Naive thymus-derived CD8-positive, alpha-beta T cell (primary cell): ENCODE results near the gene PPP4C. TPM values are rescaled to one million over a fixed set of nuclear protein-coding genes. Genes with fewer than 3 reads are reported as not detected.
"Not testable (repeated sequence)": the region's sequence is repeated elsewhere in the genome, so short reads cannot be mapped to it uniquely, and the experiment has no call there.

ENCODE experiments used
- ATAC-seq, 2 donors: fragments of 150-1000 bp; cut with Tn5 transposase in 1 of 2; sonication (Bioruptor Pico), chemical (Tn5 transposase) in 1 of 2; 1 replicate in 1 of 2; 2 replicates in 1 of 2; pipeline ENCODE4 v1.10.0; 2021; ENCODE audit warnings: mild to moderate bottlenecking in 2 of 2, moderate library complexity in 2 of 2
- POLR2A ChIA-PET: fragments of 350-600 bp; sonication (Branson Sonifier 250); formaldehyde crosslinking; loops from one replicate; lab custom pipeline; 2021; ENCODE audit warnings: antibody characterized with exemption; lab: Charles Lee
- DNase-seq, 10 donors: peaks; one replicate each; pipeline versions ENCODE4 v3.0.0 to v3.0.0-alpha.2; 2020 to 2022
- H3K27ac Mint-ChIP-seq, 10 donors: one replicate each; pipeline ENCODE4 v1.8.0; 2020 to 2022; ENCODE audit warnings: mild to moderate bottlenecking in 10 of 10, mixed read lengths in 10 of 10, moderate library complexity in 4 of 10, inconsistent platforms in 1 of 10
- H3K27me3 Mint-ChIP-seq, 5 donors: one replicate each; pipeline ENCODE4 v1.8.0; 2021 to 2022; ENCODE audit warnings: mixed read lengths in 5 of 5
- H3K36me3 Mint-ChIP-seq, 3 donors: one replicate each; pipeline ENCODE4 v1.8.0; 2020 to 2022; ENCODE audit warnings: mixed read lengths in 3 of 3, mild to moderate bottlenecking in 2 of 3, inconsistent platforms in 1 of 3
- H3K4me1 Mint-ChIP-seq, 4 donors: one replicate each; pipeline ENCODE4 v1.8.0; 2021 to 2022; ENCODE audit warnings: mixed read lengths in 4 of 4
- H3K4me3 Mint-ChIP-seq, 10 donors: one replicate each; pipeline ENCODE4 v1.8.0; 2020 to 2022; ENCODE audit warnings: mild to moderate bottlenecking in 10 of 10, mixed read lengths in 10 of 10, moderate library complexity in 6 of 10, inconsistent platforms in 1 of 10
- H3K9me3 Mint-ChIP-seq, 9 donors: one replicate each; pipeline ENCODE4 v1.8.0; 2020 to 2022; ENCODE audit warnings: mixed read lengths in 9 of 9, mild to moderate bottlenecking in 3 of 9, inconsistent platforms in 1 of 9, moderate library complexity in 1 of 9
- polyA plus RNA-seq, 3 donors: library from polyadenylated mRNA; unstranded; fragments of 300-500 nt; fragmentation: Illumina TruSeq; gene quantifications; one replicate each; pipeline ENCODE4 v1.2.3, GENCODE V29; 2021
- total RNA-seq, 8 experiments: library from RNA in 2 of 8; stranded (reverse) in 2 of 8; gene quantifications; one replicate each; pipeline ENCODE4 v1.2.3 and lab custom pipeline; 2021 to 2026

Gene PPP4C
- total and polyA plus RNA-seq, 5 experiments from 2014 or later = 82.8 to 199 (median 153) TPM

DNA sequence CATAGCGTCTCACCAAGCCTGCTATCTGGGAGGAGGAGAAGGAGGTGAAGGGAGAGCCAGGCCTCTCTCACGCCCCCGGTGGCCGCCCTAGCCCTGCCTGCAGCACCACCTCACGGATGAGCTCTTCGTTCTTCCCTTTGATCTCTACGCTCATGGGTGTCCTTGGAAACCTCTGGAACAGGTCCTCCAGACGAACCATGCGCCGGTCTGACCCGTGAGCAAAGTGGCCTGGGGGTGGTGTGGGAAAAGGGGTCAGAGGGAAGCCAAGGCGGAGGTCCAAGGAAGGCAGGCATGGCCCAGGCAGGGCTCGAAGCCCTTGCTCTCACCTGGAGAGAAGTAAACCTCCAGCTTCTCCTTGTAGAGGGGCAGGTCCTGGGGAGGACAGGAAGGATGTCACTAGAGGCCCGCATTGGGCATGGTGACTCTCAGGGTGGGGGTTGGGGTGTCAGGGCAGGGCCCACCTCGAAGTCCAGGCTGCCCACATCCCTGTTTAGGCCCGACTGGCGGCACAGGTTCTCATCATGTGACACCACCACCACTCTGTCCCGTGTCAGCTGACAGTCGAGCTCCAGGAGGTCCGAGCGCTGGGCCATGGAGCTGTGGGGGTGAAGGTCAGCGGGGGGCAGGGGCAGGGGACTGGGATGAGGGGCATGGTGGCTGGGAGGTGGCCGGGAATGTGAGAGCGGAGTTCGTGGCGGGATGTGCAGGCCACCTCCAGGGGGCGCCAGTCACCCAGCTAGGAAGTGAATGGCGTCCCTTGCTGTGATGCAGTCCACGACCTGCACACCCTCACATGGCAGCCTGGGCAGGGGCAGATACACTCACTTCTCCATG lies 36.6 kb downstream of the PPP4C start:
- no peaks in the 10 kb centered on the region for H3K27me3 Mint-ChIP-seq
- DNase-seq (peak in 8 of 10 donors; percentile 15 to 73 (median 48)), ATAC-seq (peak in 1 of 2 donors; percentile 57)
- H3K4me3 Mint-ChIP-seq = no peak overlapping the region
- H3K27ac Mint-ChIP-seq = no peak overlapping the region
- peaks cover 4 to 44% (median 9%) of the 10 kb centered on the region in 3 donors for H3K36me3 Mint-ChIP-seq
- no peaks in the 10 kb centered on the region for H3K9me3 Mint-ChIP-seq
- POLR2A ChIA-PET = interaction anchor here (0.6 to 4.7 kb wide), 9 partner anchors 11 to 297 kb away, joined by 3 to 20 read pairs (median 8); partner anchors contain the start of genes CORO1A, MAPK3, TBX6 and YPEL3
- peaks cover 6 to 19% (median 12%) of the 10 kb centered on the region in 4 donors for H3K4me1 Mint-ChIP-seq

DNA sequence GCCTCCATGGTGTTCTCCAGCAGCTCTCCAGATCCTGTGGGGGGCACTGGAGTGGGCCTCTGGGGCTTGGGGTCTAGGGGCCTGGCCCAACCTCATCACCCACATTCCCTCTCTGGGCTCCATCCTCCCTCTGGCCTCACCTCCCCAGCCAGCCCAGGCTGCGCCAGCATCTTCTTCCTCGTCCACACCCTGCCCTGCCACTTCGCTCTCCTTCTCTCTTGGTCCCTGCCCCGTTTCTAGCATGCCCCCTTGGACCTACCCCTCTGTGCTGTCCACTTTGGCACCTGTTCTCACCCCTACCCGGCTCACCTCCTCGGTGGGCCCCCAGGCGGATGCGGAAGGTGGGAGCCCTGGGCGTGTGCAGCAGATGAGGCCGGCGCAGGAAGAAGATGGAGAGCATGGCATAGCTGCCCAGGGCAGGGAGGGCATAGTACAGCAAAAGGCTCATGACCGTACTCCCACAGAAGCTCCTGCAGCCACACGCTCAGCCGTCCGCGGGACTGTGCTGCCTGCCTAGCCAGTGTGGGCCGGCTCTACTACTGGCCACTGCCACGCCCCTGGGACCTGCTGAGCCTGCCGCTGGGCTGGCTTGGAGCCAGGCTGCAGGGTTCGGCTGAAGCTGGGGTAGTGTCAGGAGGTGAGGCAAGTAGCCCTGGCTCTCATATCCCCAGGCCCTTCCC lies 37.4 kb downstream of the PPP4C start, which contains the start of gene GDPD3:
GDPD3 (minus strand) TSS at position 507 of the 680 bp plus-strand sequence; CDS start at position 448, 59 bp downstream.
- DNase-seq (no peak), ATAC-seq (no peak)
- no peak within 1 kb of the TSS for H3K4me3 Mint-ChIP-seq
- no peaks in the 10 kb centered on the region for H3K9me3 Mint-ChIP-seq
- H3K4me1 Mint-ChIP-seq = peaks cover 6 to 19% (median 12%) of the 10 kb centered on the region in 4 donors
- H3K36me3 Mint-ChIP-seq = peaks cover 4 to 40% (median 9%) of the 10 kb centered on the region in 3 donors
- POLR2A ChIA-PET = interaction anchor here (0.8 to 4.7 kb wide), 7 partner anchors 11 to 296 kb away, joined by 3 to 20 read pairs (median 9); partner anchors contain the start of genes CORO1A, MAPK3 and YPEL3
- peak within 1 kb of the TSS in 3 of 10 donors; percentile 5 to 67 (median 38) for H3K27ac Mint-ChIP-seq
- no peaks in the 10 kb centered on the region for H3K27me3 Mint-ChIP-seq

DNA sequence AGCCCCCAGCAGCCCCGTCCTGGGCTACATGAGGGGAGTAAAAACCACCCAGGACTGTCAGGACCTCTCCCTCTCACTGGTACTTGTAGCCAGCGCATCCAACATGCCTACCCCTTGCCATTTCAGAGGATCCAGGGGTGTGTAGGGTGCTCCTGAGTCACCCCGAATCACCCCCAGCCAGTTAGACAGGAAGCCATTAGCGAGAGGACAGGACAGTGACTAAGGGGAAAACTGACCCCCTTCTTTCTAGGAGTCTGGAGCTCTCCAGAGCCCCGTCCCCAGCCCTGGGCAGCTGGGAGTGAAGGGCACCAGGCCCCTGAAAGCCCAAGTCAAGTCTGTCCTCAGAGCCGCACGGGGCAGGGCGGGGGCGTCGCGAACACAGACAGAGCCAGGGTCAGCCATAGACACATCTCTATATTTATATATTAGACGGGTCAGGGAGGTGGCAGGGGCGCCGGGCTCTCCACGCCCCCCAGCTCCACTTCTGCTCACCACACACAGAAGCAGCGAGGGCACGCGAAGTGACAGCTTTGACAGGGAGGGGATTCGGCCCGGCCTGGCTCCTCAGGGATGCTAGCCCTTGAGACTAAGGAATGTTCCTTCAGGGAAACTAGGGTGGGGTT lies 38.0 kb downstream of the PPP4C start:
- Mint-ChIP-seq H3K9me3 (no peaks in the 10 kb centered on the region), H3K27me3 (no peaks in the 10 kb centered on the region), H3K4me3 (no peak overlapping the region), H3K4me1 (peaks cover 6 to 19% (median 13%) of the 10 kb centered on the region in 4 donors), H3K36me3 (peaks cover 4 to 41% (median 9%) of the 10 kb centered on the region in 3 donors), H3K27ac (peak overlapping the region in 2 of 10 donors; percentile 38 to 67)
- no peak for DNase-seq
- ATAC-seq = no peak
- POLR2A ChIA-PET = interaction anchor here (0.6 to 4.7 kb wide), 4 partner anchors 10 to 559 kb away, joined by 3 to 20 read pairs (median 12); partner anchors contain the start of genes CORO1A, MAPK3 and YPEL3

DNA sequence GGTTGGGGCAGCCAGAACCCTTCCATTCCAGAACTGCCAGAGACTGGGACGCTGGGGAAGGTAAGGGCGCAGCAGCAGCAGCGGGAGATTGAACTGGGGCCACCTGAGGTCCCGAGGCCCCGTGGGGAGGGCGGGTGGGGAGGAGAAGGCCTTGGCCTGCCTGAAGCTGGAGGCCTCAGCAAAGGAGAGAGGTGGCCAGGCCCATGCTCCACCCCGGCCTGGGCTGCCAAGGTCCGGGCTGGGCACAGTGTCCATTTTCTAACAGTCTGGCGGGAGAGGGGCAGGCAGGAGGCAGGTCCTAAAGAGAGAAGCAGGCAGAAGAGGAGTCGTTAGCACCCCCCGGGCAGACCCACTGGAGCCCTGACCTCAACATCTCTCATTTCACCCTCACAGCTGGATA lies 38.6 kb downstream of the PPP4C start:
- Mint-ChIP-seq H3K27me3 (no peaks in the 10 kb centered on the region), H3K4me1 (peaks cover 9 to 23% (median 16%) of the 10 kb centered on the region in 4 donors), H3K36me3 (peaks cover 4 to 44% (median 9%) of the 10 kb centered on the region in 3 donors), H3K9me3 (no peaks in the 10 kb centered on the region), H3K27ac (peak overlapping the region in 4 of 10 donors; percentile 27 to 67 (median 50)), H3K4me3 (peak overlapping the region in 1 of 10 donors; percentile 63)
- POLR2A ChIA-PET = interaction anchor here (0.6 to 2.2 kb wide), 4 partner anchors 49 to 558 kb away, joined by 3 to 12 read pairs (median 4); partner anchors contain the start of gene CORO1A
- no peak for DNase-seq
- no peak for ATAC-seq

DNA sequence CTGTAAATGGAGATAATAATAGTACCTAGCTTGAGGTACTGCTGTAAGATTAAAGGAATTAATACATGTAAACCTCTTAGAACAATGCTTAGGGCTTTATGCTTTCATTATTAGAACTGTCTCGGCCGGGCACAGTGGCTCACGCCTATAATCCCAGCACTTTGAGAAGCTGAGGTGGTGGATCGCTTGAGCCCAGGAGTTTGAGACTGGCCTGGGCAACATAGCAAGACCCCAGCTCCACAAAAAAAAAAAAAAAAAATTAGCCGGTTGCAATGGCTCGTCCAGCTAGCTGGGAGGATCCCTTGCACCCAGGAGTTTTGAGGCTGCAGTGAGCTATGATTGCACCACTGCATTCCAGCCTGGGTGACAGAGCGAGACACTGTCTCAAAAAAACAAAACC lies 39.0 kb downstream of the PPP4C start:
- H3K4me1 Mint-ChIP-seq = peaks cover 13 to 27% (median 18%) of the 10 kb centered on the region in 4 donors

DNA sequence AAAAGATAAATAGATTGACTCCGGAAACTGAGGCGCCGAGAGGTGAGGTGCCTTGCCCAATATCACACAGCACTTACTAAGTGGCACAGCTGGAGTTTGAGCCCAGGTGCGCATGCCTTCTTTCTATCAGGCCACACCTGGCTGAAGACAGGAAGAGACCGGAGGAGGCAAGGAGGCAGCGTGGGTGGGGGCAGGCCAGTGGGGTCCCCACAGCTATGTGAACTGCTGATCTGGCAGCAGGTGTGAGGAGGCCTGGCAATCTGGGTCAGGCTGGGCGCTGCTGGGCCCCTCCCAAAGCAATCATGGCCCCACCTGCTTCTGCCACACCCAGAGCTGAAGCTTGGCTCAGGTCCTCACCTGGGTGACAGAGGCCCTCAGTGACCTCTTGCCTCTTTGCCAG lies 39.4 kb downstream of the PPP4C start:
- Mint-ChIP-seq H3K9me3 (no peaks in the 10 kb centered on the region), H3K27ac (peak overlapping the region in 7 of 10 donors; percentile 24 to 75 (median 48)), H3K36me3 (peaks cover 4 to 50% (median 9%) of the 10 kb centered on the region in 3 donors), H3K4me3 (peak overlapping the region in 2 of 10 donors; percentile 33 to 39), H3K27me3 (no peaks in the 10 kb centered on the region), H3K4me1 (peaks cover 17 to 32% (median 22%) of the 10 kb centered on the region in 4 donors)
- DNase-seq = no peak
- peak; percentile 22 to 54 for ATAC-seq
- POLR2A ChIA-PET = interaction anchor here (0.7 to 2.2 kb wide), 4 partner anchors 24 to 72 kb away, joined by 3 to 12 read pairs (median 4); partner anchors contain the start of genes CORO1A and TBX6

More for the DNA sequence above, 39.0 kb downstream of the PPP4C start:
- peaks cover 4 to 49% (median 9%) of the 10 kb centered on the region in 3 donors for H3K36me3 Mint-ChIP-seq
- H3K27me3 Mint-ChIP-seq, DNase-seq, ATAC-seq, H3K9me3 Mint-ChIP-seq: not testable (repeated sequence)
- H3K27ac Mint-ChIP-seq = peak overlapping the region in 6 of 10 donors; percentile 25 to 75 (median 54)
- POLR2A ChIA-PET = interaction anchor here (0.7 to 2.2 kb wide), 4 partner anchors 23 to 73 kb away, joined by 3 to 12 read pairs (median 4); partner anchors contain the start of genes CORO1A and TBX6
- peak overlapping the region in 2 of 10 donors; percentile 33 to 39 for H3K4me3 Mint-ChIP-seq

DNA sequence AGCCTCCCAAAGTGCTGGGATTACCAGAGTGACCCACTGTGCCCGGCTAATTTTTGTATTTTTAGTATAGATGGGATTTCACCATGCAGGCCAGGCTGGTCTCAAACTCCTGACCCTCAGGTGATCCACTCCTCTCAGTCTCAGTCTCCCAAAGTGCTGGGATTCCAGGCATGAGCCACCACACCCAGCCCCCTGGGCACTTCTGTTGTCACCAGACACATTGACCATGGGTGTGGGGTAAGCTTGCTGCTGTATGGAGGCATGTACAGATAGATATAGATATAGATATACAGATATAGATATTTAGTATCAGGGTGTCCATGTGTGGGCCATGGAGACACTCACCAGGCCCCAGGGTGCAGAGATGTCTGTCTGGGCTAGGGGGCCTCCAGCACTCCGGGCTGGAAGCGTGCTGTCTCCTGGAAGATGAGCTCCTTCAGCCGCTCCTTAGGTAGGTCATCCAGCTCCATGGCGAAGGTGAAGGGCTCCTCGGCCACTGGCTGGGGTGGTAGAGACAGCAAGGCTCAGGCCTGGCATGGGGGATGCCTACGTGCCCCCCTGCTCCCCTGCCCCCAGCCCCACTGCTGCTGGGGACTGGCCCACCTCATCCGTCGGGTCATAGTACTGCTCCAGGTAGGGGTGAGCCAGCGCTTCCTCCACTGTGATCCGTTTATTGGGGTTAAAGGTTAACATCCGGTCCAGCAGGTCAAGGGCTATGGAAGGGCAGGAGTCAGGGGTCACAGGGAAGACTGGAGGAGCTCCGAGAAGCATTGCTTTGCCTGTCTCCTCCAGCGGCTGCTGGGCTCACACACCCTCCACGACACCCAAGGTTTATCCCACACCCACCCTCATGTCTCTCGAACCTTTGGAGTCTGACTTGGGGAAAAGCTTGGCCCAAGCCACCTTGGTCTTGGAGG lies 40.8 kb downstream of the PPP4C start:
- H3K27ac Mint-ChIP-seq = peak overlapping the region in 4 of 10 donors; percentile 18 to 56 (median 46)
- POLR2A ChIA-PET = interaction anchor here (0.7 to 5.5 kb wide), 5 partner anchors 14 to 378 kb away, joined by 3 to 52 read pairs (median 6); partner anchors contain the start of gene CORO1A
- H3K4me3 Mint-ChIP-seq = no peak overlapping the region

DNA sequence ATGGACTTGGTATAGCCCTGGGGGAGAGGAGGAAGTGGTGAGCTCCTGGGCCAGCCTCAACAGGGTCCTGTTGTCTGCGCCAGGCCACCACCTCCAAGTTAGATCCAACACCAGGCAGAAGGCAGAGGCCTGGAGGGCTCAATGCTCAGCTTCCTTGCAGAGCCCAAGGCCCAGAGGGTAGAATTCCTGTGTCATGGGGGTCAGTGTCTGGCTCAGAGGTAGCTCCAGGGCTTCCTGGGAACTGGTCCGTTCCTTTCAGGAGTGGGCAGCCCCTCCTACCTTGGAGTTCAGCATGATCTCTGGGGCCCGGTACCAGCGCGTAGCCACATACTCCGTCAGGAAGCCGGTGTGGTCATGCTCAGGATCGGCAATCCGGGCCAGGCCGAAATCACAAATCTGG lies 42.0 kb downstream of the PPP4C start:
- DNase-seq (no peak), ATAC-seq (no peak)
- Mint-ChIP-seq H3K4me3 (no peak overlapping the region), H3K36me3 (peaks cover 0 to 32% (median 4%) of the 10 kb centered on the region in 3 donors), H3K9me3 (no peaks in the 10 kb centered on the region), H3K4me1 (peaks cover 16 to 46% (median 41%) of the 10 kb centered on the region in 4 donors), H3K27me3 (no peaks in the 10 kb centered on the region), H3K27ac (no peak overlapping the region)
- POLR2A ChIA-PET = interaction anchor here (0.6 to 5.5 kb wide), 7 partner anchors 14 to 278 kb away, joined by 3 to 52 read pairs (median 5); partner anchors contain the start of genes CORO1A and YPEL3

More for the DNA sequence above, 40.8 kb downstream of the PPP4C start:
- Mint-ChIP-seq H3K4me1 (peaks cover 18 to 40% (median 31%) of the 10 kb centered on the region in 4 donors), H3K9me3 (no peaks in the 10 kb centered on the region), H3K27me3 (no peaks in the 10 kb centered on the region), H3K36me3 (peaks cover 0 to 39% (median 4%) of the 10 kb centered on the region in 3 donors)
- ATAC-seq = no peak
- no peak for DNase-seq

DNA sequence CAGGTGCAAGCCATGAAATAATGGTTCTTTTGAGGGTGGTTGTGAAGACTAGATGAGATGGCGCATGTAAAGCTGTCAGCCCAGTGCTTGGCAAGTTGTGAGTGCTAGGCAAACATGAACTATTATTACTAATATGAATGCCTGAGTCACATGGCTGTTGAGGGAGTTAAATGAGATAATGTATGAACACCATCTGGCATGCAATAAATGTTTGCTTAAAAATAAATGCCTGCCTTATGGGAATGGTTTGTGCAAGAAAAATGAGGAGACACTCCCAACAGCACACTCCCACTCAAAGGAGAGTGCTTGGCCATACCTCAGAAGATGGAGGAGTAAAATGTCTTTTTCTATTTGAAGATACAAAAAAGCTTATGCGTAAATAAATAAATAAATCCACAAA lies 43.6 kb downstream of the PPP4C start:
- peaks cover 12 to 43% (median 34%) of the 10 kb centered on the region in 4 donors for H3K4me1 Mint-ChIP-seq
- POLR2A ChIA-PET = interaction anchor here (3.0 to 5.5 kb wide), 2 partner anchors 27 to 65 kb away, joined by 14 to 52 read pairs; partner anchors contain the start of genes CORO1A and TBX6
- peaks cover 0 to 30% (median 4%) of the 10 kb centered on the region in 3 donors for H3K36me3 Mint-ChIP-seq
- no peak overlapping the region for H3K4me3 Mint-ChIP-seq
- H3K27me3 Mint-ChIP-seq = no peaks in the 10 kb centered on the region
- no peak for DNase-seq
- H3K9me3 Mint-ChIP-seq = no peaks in the 10 kb centered on the region
- ATAC-seq = no peak
- peak overlapping the region in 5 of 10 donors; percentile 32 to 85 (median 49) for H3K27ac Mint-ChIP-seq

DNA sequence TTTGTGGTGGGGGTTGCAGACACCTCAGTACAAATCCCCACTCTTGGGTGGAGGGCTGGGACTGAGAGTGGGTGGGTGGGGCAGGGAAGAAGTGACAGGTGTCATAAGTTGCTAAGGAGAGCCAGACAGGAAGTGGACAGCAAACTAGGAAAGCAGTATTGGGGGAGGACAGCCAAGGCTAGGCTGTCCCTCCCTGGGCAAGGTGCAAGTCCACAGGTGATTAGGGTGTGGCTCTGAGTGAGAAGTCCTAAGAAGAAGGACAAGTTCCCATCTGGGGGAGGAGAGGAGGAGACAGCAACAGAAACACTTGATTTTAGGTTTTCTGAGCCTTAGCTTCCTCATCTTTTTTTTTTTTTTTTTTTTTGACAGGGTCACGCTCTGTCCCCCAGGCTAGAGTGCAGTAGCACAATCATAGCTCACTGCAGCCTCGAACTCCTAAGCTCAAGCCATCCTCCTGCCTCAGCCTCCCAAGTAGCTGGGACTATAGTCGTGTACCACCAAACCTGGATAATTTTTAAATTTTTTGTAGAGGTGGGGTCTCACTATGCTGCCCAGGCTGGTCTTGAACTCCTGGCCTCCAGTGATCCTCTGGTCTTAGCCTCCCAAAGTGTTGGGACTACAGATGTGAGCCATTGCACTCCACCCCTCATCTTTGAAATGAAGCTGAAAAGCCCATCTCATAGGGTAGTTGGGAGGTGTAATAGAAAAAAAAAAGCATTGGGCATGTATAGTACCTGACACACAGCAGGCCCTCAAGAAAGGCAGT lies 44.7 kb downstream of the PPP4C start:
- peak overlapping the region in 7 of 10 donors; percentile 26 to 68 (median 51) for H3K4me3 Mint-ChIP-seq
- H3K4me1 Mint-ChIP-seq = peaks cover 12 to 36% (median 32%) of the 10 kb centered on the region in 4 donors
- H3K9me3 Mint-ChIP-seq = no peaks in the 10 kb centered on the region
- no peaks in the 10 kb centered on the region for H3K27me3 Mint-ChIP-seq
- no peak for ATAC-seq
- POLR2A ChIA-PET = interaction anchor here (0.6 to 5.5 kb wide), 7 partner anchors 21 to 541 kb away, joined by 3 to 52 read pairs (median 6); partner anchors contain the start of genes ALDOA, CORO1A, PRR14 and TBX6
- no peak for DNase-seq
- H3K36me3 Mint-ChIP-seq = peaks cover 0 to 26% (median 4%) of the 10 kb centered on the region in 3 donors
- peak overlapping the region; percentile 37 to 85 (median 69) for H3K27ac Mint-ChIP-seq
